CD4-positive, alpha-beta T cell treated with Interleukin-12 subunit alpha and Interleukin-12 subunit beta, for 1 hour (primary cell): ENCODE data around the gene UBAP1L.
"Not testable (repeated sequence)": the region's sequence is repeated elsewhere in the genome, so short reads cannot be mapped to it uniquely, and the experiment has no call there.

Source experiments
- DNase-seq: peaks from one replicate; pipeline ENCODE4 v3.0.0-alpha.2; 2020

Gene UBAP1L

GRCh38 chr15:65099336-65099735, 15.7 kb downstream of the UBAP1L start:
- DNase-seq, result no peak

GRCh38 chr15:65097651-65098263, 17.2 kb downstream of the UBAP1L start:
- no peak for DNase-seq

- no peak for DNase-seq
These were observed 18.3 kb downstream of the UBAP1L start for GRCh38 chr15:65096481-65097385.

- no peak for DNase-seq
These were observed 19.3 kb downstream of the UBAP1L start for GRCh38 chr15:65095747-65096104.

- no peak for DNase-seq
These were observed 19.8 kb downstream of the UBAP1L start for GRCh38 chr15:65095011-65095746.

- no peak for DNase-seq
These were observed 20.6 kb downstream of the UBAP1L start for GRCh38 chr15:65094294-65094995.

- DNase-seq, result not testable (repeated sequence)
These were observed 21.2 kb downstream of the UBAP1L start for GRCh38 chr15:65093793-65094170.

GRCh38 chr15:65092911-65093792, 21.8 kb downstream of the UBAP1L start:
- no peak for DNase-seq

GRCh38 chr15:65091946-65092770, 22.8 kb downstream of the UBAP1L start:
- no peak for DNase-seq

GRCh38 chr15:65089206-65089824, 25.7 kb downstream of the UBAP1L start:
- no peak for DNase-seq

- no peak for DNase-seq
These were observed 26.4 kb downstream of the UBAP1L start for GRCh38 chr15:65088643-65089021.

GRCh38 chr15:65087873-65088642, 26.9 kb downstream of the UBAP1L start:
- DNase-seq, result no peak

- no peak for DNase-seq
These were observed 27.6 kb downstream of the UBAP1L start for GRCh38 chr15:65087411-65087810.

- DNase-seq, result no peak
These were observed 28.3 kb downstream of the UBAP1L start for GRCh38 chr15:65086680-65087111.

- no peak for DNase-seq
These were observed 28.9 kb downstream of the UBAP1L start for GRCh38 chr15:65085990-65086679.

GRCh38 chr15:65085207-65085753, 29.7 kb downstream of the UBAP1L start:
- no peak for DNase-seq

- DNase-seq, result no peak
These were observed 30.3 kb downstream of the UBAP1L start for GRCh38 chr15:65084500-65085206.

- DNase-seq, result no peak
These were observed 31.7 kb downstream of the UBAP1L start for GRCh38 chr15:65083262-65083701.
